ENCODE measurements around the gene B4GALT2. TPM values are rescaled to one million over a fixed set of nuclear protein-coding genes. Genes with fewer than 3 reads are reported as not detected.

The B4GALT2 gene
- total and polyA plus RNA-seq, 10 of the 15 experiments (the other 5 are each of a cell fraction or from before 2014, with no cell fraction given) = 0.98 to 61.0 (median 23.4) TPM

- H3K36me3 ChIP-seq (ENCODE audit: control insufficient read depth in 2 of 2, insufficient read depth in 2 of 2, low read length in 1 of 2) = no peaks in the 10 kb centered on the region; a peak in 1 of 4 replicates
- TF ChIP-seq TAF1 (IDR thresholded peaks at IDR 0.05; ENCODE audit: borderline replicate concordance, low read depth, low read length) (no peak), CBFB (IDR thresholded peaks at IDR 0.05; ENCODE audit: low read depth) (no peak), MTA3 (IDR thresholded peaks at IDR 0.05; ENCODE audit: borderline replicate concordance, low read length) (no peak), NFIC (IDR thresholded peaks at IDR 0.05; ENCODE audit: low read depth, low read length) (no peak)
- TF ChIP-seq, protein P1, sequence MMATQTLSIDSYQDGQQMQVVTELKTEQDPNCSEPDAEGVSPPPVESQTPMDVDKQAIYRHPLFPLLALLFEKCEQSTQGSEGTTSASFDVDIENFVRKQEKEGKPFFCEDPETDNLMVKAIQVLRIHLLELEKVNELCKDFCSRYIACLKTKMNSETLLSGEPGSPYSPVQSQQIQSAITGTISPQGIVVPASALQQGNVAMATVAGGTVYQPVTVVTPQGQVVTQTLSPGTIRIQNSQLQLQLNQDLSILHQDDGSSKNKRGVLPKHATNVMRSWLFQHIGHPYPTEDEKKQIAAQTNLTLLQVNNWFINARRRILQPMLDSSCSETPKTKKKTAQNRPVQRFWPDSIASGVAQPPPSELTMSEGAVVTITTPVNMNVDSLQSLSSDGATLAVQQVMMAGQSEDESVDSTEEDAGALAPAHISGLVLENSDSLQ (IDR thresholded peaks at IDR 0.05) = no peak
- TF ChIP-seq, protein P2, sequence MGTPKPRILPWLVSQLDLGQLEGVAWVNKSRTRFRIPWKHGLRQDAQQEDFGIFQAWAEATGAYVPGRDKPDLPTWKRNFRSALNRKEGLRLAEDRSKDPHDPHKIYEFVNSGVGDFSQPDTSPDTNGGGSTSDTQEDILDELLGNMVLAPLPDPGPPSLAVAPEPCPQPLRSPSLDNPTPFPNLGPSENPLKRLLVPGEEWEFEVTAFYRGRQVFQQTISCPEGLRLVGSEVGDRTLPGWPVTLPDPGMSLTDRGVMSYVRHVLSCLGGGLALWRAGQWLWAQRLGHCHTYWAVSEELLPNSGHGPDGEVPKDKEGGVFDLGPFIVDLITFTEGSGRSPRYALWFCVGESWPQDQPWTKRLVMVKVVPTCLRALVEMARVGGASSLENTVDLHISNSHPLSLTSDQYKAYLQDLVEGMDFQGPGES (IDR thresholded peaks at IDR 0.05) = no peak
- DNase-seq (ENCODE audit: low read depth, low spot score) (no peak), ATAC-seq (no peak), FAIRE-seq (no peak)
- intact Hi-C loops (cut with micrococcal nuclease; ENCODE audit: unreplicated experiment) = loop anchor here (5.0 kb wide), 1 partner anchor 40 kb away; the partner anchor contains the start of gene SLC6A9
- H3K27me3 ChIP-seq (replicated peaks in 1 of 2; ENCODE audit: control insufficient read depth in 2 of 2, insufficient read depth in 2 of 2, low read length in 1 of 2) = no peaks in the 10 kb centered on the region
- H3K4me1 ChIP-seq (ENCODE audit: control insufficient read depth, insufficient read depth, low read length) = peaks cover 17% of the 10 kb centered on the region
- H2AFZ ChIP-seq (ENCODE audit: control insufficient read depth, low read depth, low read length) = peak overlapping the region; percentile 91
- POLR2A ChIA-PET = interaction anchor here (0.9 to 1.7 kb wide), 4 partner anchors 15 to 38 kb away, joined by 4 to 6 read pairs (median 4); partner anchors contain the start of gene ATP6V0B
- RAD21 ChIA-PET (ENCODE audit: unreplicated experiment) = interaction anchor here (1.8 kb wide), 2 partner anchors 43 to 229 kb away, joined by 5 to 7 read pairs; no protein-coding TSS in a partner anchor
- H4K20me1 ChIP-seq (ENCODE audit: control insufficient read depth, insufficient read depth) = no peaks in the 10 kb centered on the region
- CTCF ChIA-PET = interaction anchor here (0.7 to 4.6 kb wide), 11 partner anchors 14 to 229 kb away, joined by 3 to 25 read pairs (median 5); partner anchors contain the start of genes ATP6V0B and IPO13
- peak overlapping the region; percentile 23 for H3K4me2 ChIP-seq (ENCODE audit: control insufficient read depth, insufficient read depth)
- SMC1A ChIA-PET (ENCODE audit: uncharacterized antibody, unreplicated experiment) = interaction anchor here (0.6 to 2.4 kb wide), 9 partner anchors 15 to 343 kb away, joined by 3 to 7 read pairs (median 3); partner anchors contain the start of genes IPO13 and KDM4A
- H3K4me3 ChIP-seq = peak overlapping the region; percentile 72
- BruUV-seq (replicated peaks) = no TSS peak
- no peak overlapping the region; the same call in 1 of the 2 replicates for H3K9ac ChIP-seq (ENCODE audit: control insufficient read depth, insufficient read depth, low read length)
- H3K27ac ChIP-seq (ENCODE audit: control insufficient read depth, insufficient read depth) = no peak overlapping the region
- no peaks in the 10 kb centered on the region for H3K9me3 ChIP-seq (replicated peaks; ENCODE audit: control insufficient read depth, insufficient read depth, low read length)
- WGBS (ENCODE audit: insufficient coverage, insufficient replicate concordance, low lambda C conversion rate, missing lambda C conversion rate) = 63% methylated on average over 11 of the region's 11 CpGs
- no peaks in the 10 kb centered on the region for H3K79me2 ChIP-seq (ENCODE audit: control insufficient read depth, insufficient read depth, low read length)
- in situ Hi-C loops (cut with MboI) = no loop called here
These were observed 13.4 kb downstream of the B4GALT2 start for GRCh38 chr1:43992232-43992995.

Measured in GM12878 (cell line).